ENCODE results near the gene DBET.
"Not testable (repeated sequence)": the region's sequence is repeated elsewhere in the genome, so short reads cannot be mapped to it uniquely, and the experiment has no call there.

Gene DBET

GRCh38 chr4:190064805-190065204, 503 bp downstream of the DBET start:
- H3K36me3 ChIP-seq (ENCODE audit: control insufficient read depth in 2 of 2, insufficient read depth in 2 of 2, low read length in 2 of 2); H3K9ac ChIP-seq (ENCODE audit: low read length in 2 of 2); H3K27ac ChIP-seq (ENCODE audit: low read length); H3K4me1 ChIP-seq (ENCODE audit: control insufficient read depth, insufficient read depth, low read length); H3K4me3 ChIP-seq (ENCODE audit: low read length in 2 of 2); H3K27me3 ChIP-seq (ENCODE audit: control insufficient read depth in 1 of 2, insufficient read depth in 2 of 2, low read length in 2 of 2); H3K9me3 ChIP-seq (ENCODE audit: control insufficient read depth in 2 of 2, low read length in 2 of 2): not testable (repeated sequence)

GRCh38 chr4:190068351-190068750, 4.0 kb downstream of the DBET start:
- not testable (repeated sequence) for H3K27ac ChIP-seq (ENCODE audit: low read length); H3K27me3 ChIP-seq (ENCODE audit: control insufficient read depth in 1 of 2, insufficient read depth in 2 of 2, low read length in 2 of 2); H3K4me3 ChIP-seq (ENCODE audit: low read length in 2 of 2); H3K9me3 ChIP-seq (ENCODE audit: control insufficient read depth in 2 of 2, low read length in 2 of 2); H3K9ac ChIP-seq (ENCODE audit: low read length in 2 of 2); H3K36me3 ChIP-seq (ENCODE audit: control insufficient read depth in 2 of 2, insufficient read depth in 2 of 2, low read length in 2 of 2); H3K4me1 ChIP-seq (ENCODE audit: control insufficient read depth, insufficient read depth, low read length)

GRCh38 chr4:190093052-190093451, 28.8 kb downstream of the DBET start:
- H3K4me1 ChIP-seq (ENCODE audit: control insufficient read depth, insufficient read depth, low read length), result not testable (repeated sequence)

GRCh38 chr4:190094031-190094430, 29.7 kb downstream of the DBET start:
- H3K36me3 ChIP-seq (ENCODE audit: control insufficient read depth in 2 of 2, insufficient read depth in 2 of 2, low read length in 2 of 2); H3K27ac ChIP-seq (ENCODE audit: low read length); H3K4me1 ChIP-seq (ENCODE audit: control insufficient read depth, insufficient read depth, low read length); H3K27me3 ChIP-seq (ENCODE audit: control insufficient read depth in 1 of 2, insufficient read depth in 2 of 2, low read length in 2 of 2); H3K4me3 ChIP-seq (ENCODE audit: low read length in 2 of 2); H3K9me3 ChIP-seq (ENCODE audit: control insufficient read depth in 2 of 2, low read length in 2 of 2); H3K9ac ChIP-seq (ENCODE audit: low read length in 2 of 2): not testable (repeated sequence)

More at GRCh38 chr4:190093052-190093451, 28.8 kb downstream of the DBET start:
- H3K9ac ChIP-seq (ENCODE audit: low read length in 2 of 2); H3K9me3 ChIP-seq (ENCODE audit: control insufficient read depth in 2 of 2, low read length in 2 of 2); H3K36me3 ChIP-seq (ENCODE audit: control insufficient read depth in 2 of 2, insufficient read depth in 2 of 2, low read length in 2 of 2); H3K27me3 ChIP-seq (ENCODE audit: control insufficient read depth in 1 of 2, insufficient read depth in 2 of 2, low read length in 2 of 2); H3K27ac ChIP-seq (ENCODE audit: low read length); H3K4me3 ChIP-seq (ENCODE audit: low read length in 2 of 2): not testable (repeated sequence)

- not testable (repeated sequence) for H3K36me3 ChIP-seq (ENCODE audit: control insufficient read depth in 2 of 2, insufficient read depth in 2 of 2, low read length in 2 of 2); H3K27ac ChIP-seq (ENCODE audit: low read length); H3K4me3 ChIP-seq (ENCODE audit: low read length in 2 of 2); H3K9ac ChIP-seq (ENCODE audit: low read length in 2 of 2); H3K9me3 ChIP-seq (ENCODE audit: control insufficient read depth in 2 of 2, low read length in 2 of 2); H3K27me3 ChIP-seq (ENCODE audit: control insufficient read depth in 1 of 2, insufficient read depth in 2 of 2, low read length in 2 of 2); H3K4me1 ChIP-seq (ENCODE audit: control insufficient read depth, insufficient read depth, low read length)
Observed at GRCh38 chr4:190095335-190095734, 31.0 kb downstream of the DBET start.

GRCh38 chr4:190099605-190100004, 35.3 kb downstream of the DBET start:
- H3K4me1 ChIP-seq (ENCODE audit: control insufficient read depth, insufficient read depth, low read length); H3K27me3 ChIP-seq (ENCODE audit: control insufficient read depth in 1 of 2, insufficient read depth in 2 of 2, low read length in 2 of 2); H3K36me3 ChIP-seq (ENCODE audit: control insufficient read depth in 2 of 2, insufficient read depth in 2 of 2, low read length in 2 of 2); H3K4me3 ChIP-seq (ENCODE audit: low read length in 2 of 2); H3K9ac ChIP-seq (ENCODE audit: low read length in 2 of 2); H3K9me3 ChIP-seq (ENCODE audit: control insufficient read depth in 2 of 2, low read length in 2 of 2); H3K27ac ChIP-seq (ENCODE audit: low read length): not testable (repeated sequence)

GRCh38 chr4:190101525-190101924, 37.2 kb downstream of the DBET start:
- H3K9ac ChIP-seq (ENCODE audit: low read length in 2 of 2); H3K27me3 ChIP-seq (ENCODE audit: control insufficient read depth in 1 of 2, insufficient read depth in 2 of 2, low read length in 2 of 2); H3K4me1 ChIP-seq (ENCODE audit: control insufficient read depth, insufficient read depth, low read length); H3K4me3 ChIP-seq (ENCODE audit: low read length in 2 of 2); H3K36me3 ChIP-seq (ENCODE audit: control insufficient read depth in 2 of 2, insufficient read depth in 2 of 2, low read length in 2 of 2); H3K9me3 ChIP-seq (ENCODE audit: control insufficient read depth in 2 of 2, low read length in 2 of 2); H3K27ac ChIP-seq (ENCODE audit: low read length): not testable (repeated sequence)

GRCh38 chr4:190106191-190106590, 41.9 kb downstream of the DBET start:
- not testable (repeated sequence) for H3K36me3 ChIP-seq (ENCODE audit: control insufficient read depth in 2 of 2, insufficient read depth in 2 of 2, low read length in 2 of 2); H3K27ac ChIP-seq (ENCODE audit: low read length); H3K4me3 ChIP-seq (ENCODE audit: low read length in 2 of 2); H3K9me3 ChIP-seq (ENCODE audit: control insufficient read depth in 2 of 2, low read length in 2 of 2); H3K9ac ChIP-seq (ENCODE audit: low read length in 2 of 2); H3K4me1 ChIP-seq (ENCODE audit: control insufficient read depth, insufficient read depth, low read length)
- peaks cover 0 to 10% of the 10 kb centered on the region in 2 donors for H3K27me3 ChIP-seq (ENCODE audit: control insufficient read depth in 1 of 2, insufficient read depth in 2 of 2, low read length in 2 of 2)

- H3K36me3 ChIP-seq (ENCODE audit: control insufficient read depth in 2 of 2, insufficient read depth in 2 of 2, low read length in 2 of 2); H3K9ac ChIP-seq (ENCODE audit: low read length in 2 of 2); H3K9me3 ChIP-seq (ENCODE audit: control insufficient read depth in 2 of 2, low read length in 2 of 2); H3K4me1 ChIP-seq (ENCODE audit: control insufficient read depth, insufficient read depth, low read length); H3K4me3 ChIP-seq (ENCODE audit: low read length in 2 of 2); H3K27ac ChIP-seq (ENCODE audit: low read length): not testable (repeated sequence)
- peaks cover 6 to 17% of the 10 kb centered on the region in 2 donors for H3K27me3 ChIP-seq (ENCODE audit: control insufficient read depth in 1 of 2, insufficient read depth in 2 of 2, low read length in 2 of 2)
Observed at GRCh38 chr4:190106611-190107480, 42.5 kb downstream of the DBET start.

GRCh38 chr4:190107766-190108485, 43.6 kb downstream of the DBET start:
- H3K9ac ChIP-seq (ENCODE audit: low read length in 2 of 2); H3K9me3 ChIP-seq (ENCODE audit: control insufficient read depth in 2 of 2, low read length in 2 of 2); H3K4me3 ChIP-seq (ENCODE audit: low read length in 2 of 2); H3K4me1 ChIP-seq (ENCODE audit: control insufficient read depth, insufficient read depth, low read length); H3K27ac ChIP-seq (ENCODE audit: low read length); H3K36me3 ChIP-seq (ENCODE audit: control insufficient read depth in 2 of 2, insufficient read depth in 2 of 2, low read length in 2 of 2): not testable (repeated sequence)
- H3K27me3 ChIP-seq (ENCODE audit: control insufficient read depth in 1 of 2, insufficient read depth in 2 of 2, low read length in 2 of 2), result peaks cover 9 to 22% of the 10 kb centered on the region in 2 donors

- H3K9ac ChIP-seq (ENCODE audit: low read length in 2 of 2); H3K27ac ChIP-seq (ENCODE audit: low read length); H3K9me3 ChIP-seq (ENCODE audit: control insufficient read depth in 2 of 2, low read length in 2 of 2); H3K4me3 ChIP-seq (ENCODE audit: low read length in 2 of 2); H3K36me3 ChIP-seq (ENCODE audit: control insufficient read depth in 2 of 2, insufficient read depth in 2 of 2, low read length in 2 of 2); H3K4me1 ChIP-seq (ENCODE audit: control insufficient read depth, insufficient read depth, low read length): not testable (repeated sequence)
- H3K27me3 ChIP-seq (ENCODE audit: control insufficient read depth in 1 of 2, insufficient read depth in 2 of 2, low read length in 2 of 2), result peaks cover 9 to 22% of the 10 kb centered on the region in 2 donors
Observed at GRCh38 chr4:190108756-190109155, 44.5 kb downstream of the DBET start.

All from stomach smooth muscle (tissue), 2 donors.